ENCODE data around the gene PLPPR1.

The PLPPR1 gene

DNA sequence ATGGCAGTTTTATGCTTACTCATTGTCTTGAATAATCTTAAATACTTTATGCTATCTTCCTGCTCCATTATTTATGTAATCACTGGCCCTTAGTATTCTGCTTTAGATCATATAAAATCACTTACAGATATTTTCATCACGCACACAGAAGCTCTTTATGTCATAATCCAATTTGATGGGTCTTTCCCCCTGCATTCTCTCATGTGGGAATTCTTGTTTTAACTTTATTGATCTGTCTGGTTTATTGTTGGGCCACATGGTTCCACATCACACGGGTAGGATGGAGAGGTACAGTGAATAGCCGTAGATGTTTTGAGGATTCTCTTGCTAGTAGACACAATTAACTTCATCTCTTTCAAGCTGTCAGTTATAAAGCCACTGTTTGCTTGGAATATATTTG is 27.0 kb downstream of the PLPPR1 start:
- H4K20me1 ChIP-seq (ENCODE audit: low read depth, low read length) = no peaks in the 10 kb centered on the region
- no peaks in the 10 kb centered on the region; the same call in 1 of the 2 replicates for H3K27me3 ChIP-seq (ENCODE audit: low read length)
- no peaks in the 10 kb centered on the region for H3K36me3 ChIP-seq (ENCODE audit: low read length)
- H3K27ac ChIP-seq (ENCODE audit: low read depth, low read length) = no peak overlapping the region
- no peaks in the 10 kb centered on the region for H3F3A ChIP-seq (ENCODE audit: insufficient read depth)
- H3K9ac ChIP-seq (ENCODE audit: low read length) = no peak overlapping the region
- H2AFZ ChIP-seq (ENCODE audit: low read depth, low read length, severe bottlenecking) = no peak overlapping the region
- H3K9me3 ChIP-seq (ENCODE audit: insufficient read depth, low read length) = no peaks in the 10 kb centered on the region
- no peaks in the 10 kb centered on the region for H3K9me2 ChIP-seq (replicated peaks; ENCODE audit: insufficient read depth, low read length)
- no peak overlapping the region for H3K4me2 ChIP-seq (ENCODE audit: low read depth, low read length, poor library complexity, severe bottlenecking)
- H3K4me3 ChIP-seq (ENCODE audit: insufficient read depth, low read length, poor library complexity, severe bottlenecking) = no peak overlapping the region
- no peaks in the 10 kb centered on the region for H3K79me2 ChIP-seq (ENCODE audit: insufficient read depth, low read length)
- TF ChIP-seq EZH2phosphoT487 (conservative IDR thresholded peaks at IDR 0.05; ENCODE audit: low read length) = no peak
- TF ChIP-seq, protein P1, sequence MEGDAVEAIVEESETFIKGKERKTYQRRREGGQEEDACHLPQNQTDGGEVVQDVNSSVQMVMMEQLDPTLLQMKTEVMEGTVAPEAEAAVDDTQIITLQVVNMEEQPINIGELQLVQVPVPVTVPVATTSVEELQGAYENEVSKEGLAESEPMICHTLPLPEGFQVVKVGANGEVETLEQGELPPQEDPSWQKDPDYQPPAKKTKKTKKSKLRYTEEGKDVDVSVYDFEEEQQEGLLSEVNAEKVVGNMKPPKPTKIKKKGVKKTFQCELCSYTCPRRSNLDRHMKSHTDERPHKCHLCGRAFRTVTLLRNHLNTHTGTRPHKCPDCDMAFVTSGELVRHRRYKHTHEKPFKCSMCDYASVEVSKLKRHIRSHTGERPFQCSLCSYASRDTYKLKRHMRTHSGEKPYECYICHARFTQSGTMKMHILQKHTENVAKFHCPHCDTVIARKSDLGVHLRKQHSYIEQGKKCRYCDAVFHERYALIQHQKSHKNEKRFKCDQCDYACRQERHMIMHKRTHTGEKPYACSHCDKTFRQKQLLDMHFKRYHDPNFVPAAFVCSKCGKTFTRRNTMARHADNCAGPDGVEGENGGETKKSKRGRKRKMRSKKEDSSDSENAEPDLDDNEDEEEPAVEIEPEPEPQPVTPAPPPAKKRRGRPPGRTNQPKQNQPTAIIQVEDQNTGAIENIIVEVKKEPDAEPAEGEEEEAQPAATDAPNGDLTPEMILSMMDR (IDR thresholded peaks at IDR 0.05; ENCODE audit: insufficient read depth, low read length, poor library complexity, severe bottlenecking) = no peak

- Histone ChIP-seq H3K9ac (ENCODE audit: low read length) (no peak overlapping the region), H3K27me3 (ENCODE audit: low read length) (no peaks in the 10 kb centered on the region), H3F3A (ENCODE audit: insufficient read depth) (no peaks in the 10 kb centered on the region), H3K9me3 (ENCODE audit: insufficient read depth, low read length) (no peaks in the 10 kb centered on the region), H3K79me2 (ENCODE audit: insufficient read depth, low read length) (no peaks in the 10 kb centered on the region), H3K9me2 (replicated peaks; ENCODE audit: insufficient read depth, low read length) (no peaks in the 10 kb centered on the region), H3K4me2 (ENCODE audit: low read depth, low read length, poor library complexity, severe bottlenecking) (no peak overlapping the region), H4K20me1 (ENCODE audit: low read depth, low read length) (no peaks in the 10 kb centered on the region), H3K36me3 (ENCODE audit: low read length) (no peaks in the 10 kb centered on the region), H3K27ac (ENCODE audit: low read depth, low read length) (no peak overlapping the region), H3K4me3 (ENCODE audit: insufficient read depth, low read length, poor library complexity, severe bottlenecking) (no peak overlapping the region), H2AFZ (ENCODE audit: low read depth, low read length, severe bottlenecking) (no peak overlapping the region)
- TF ChIP-seq, protein P1 (IDR thresholded peaks at IDR 0.05; ENCODE audit: insufficient read depth, low read length, poor library complexity, severe bottlenecking) = no peak
- no peak for TF ChIP-seq EZH2phosphoT487 (conservative IDR thresholded peaks at IDR 0.05; ENCODE audit: low read length)
Measured at GRCh38 chr9:101062686-101063085, 34.2 kb downstream of the PLPPR1 start.

GRCh38 chr9:101063192-101063591 is 34.7 kb downstream of the PLPPR1 start:
- Histone ChIP-seq H3K36me3 (ENCODE audit: low read length) (no peaks in the 10 kb centered on the region), H3K4me2 (ENCODE audit: low read depth, low read length, poor library complexity, severe bottlenecking) (no peak overlapping the region), H3K4me3 (ENCODE audit: insufficient read depth, low read length, poor library complexity, severe bottlenecking) (no peak overlapping the region), H4K20me1 (ENCODE audit: low read depth, low read length) (no peaks in the 10 kb centered on the region), H3K9me2 (replicated peaks; ENCODE audit: insufficient read depth, low read length) (no peaks in the 10 kb centered on the region), H3K9ac (ENCODE audit: low read length) (no peak overlapping the region), H3F3A (ENCODE audit: insufficient read depth) (no peaks in the 10 kb centered on the region), H3K27ac (ENCODE audit: low read depth, low read length) (no peak overlapping the region), H3K9me3 (ENCODE audit: insufficient read depth, low read length) (no peaks in the 10 kb centered on the region), H3K79me2 (ENCODE audit: insufficient read depth, low read length) (no peaks in the 10 kb centered on the region), H2AFZ (ENCODE audit: low read depth, low read length, severe bottlenecking) (no peak overlapping the region), H3K27me3 (ENCODE audit: low read length) (no peaks in the 10 kb centered on the region)
- TF ChIP-seq, protein P1 (IDR thresholded peaks at IDR 0.05; ENCODE audit: insufficient read depth, low read length, poor library complexity, severe bottlenecking) = no peak
- no peak for TF ChIP-seq EZH2phosphoT487 (conservative IDR thresholded peaks at IDR 0.05; ENCODE audit: low read length)

Data from SU-DHL-6 (cell line).